HG03432 (cell line): Measurements from ENCODE around the gene CFTR.

Experiments used
- ATAC-seq: cut with Tn5 transposase; IDR thresholded peaks from one replicate; pipeline ENCODE4 v1.9.1; 2021; ENCODE audit warnings: mild to moderate bottlenecking, moderate library complexity; ENCODE audit not compliant: unreplicated experiment

Gene CFTR

GRCh38 chr7:117645481-117646165 is 165.8 kb downstream of the CFTR start:
- ATAC-seq, result no peak

DNA sequence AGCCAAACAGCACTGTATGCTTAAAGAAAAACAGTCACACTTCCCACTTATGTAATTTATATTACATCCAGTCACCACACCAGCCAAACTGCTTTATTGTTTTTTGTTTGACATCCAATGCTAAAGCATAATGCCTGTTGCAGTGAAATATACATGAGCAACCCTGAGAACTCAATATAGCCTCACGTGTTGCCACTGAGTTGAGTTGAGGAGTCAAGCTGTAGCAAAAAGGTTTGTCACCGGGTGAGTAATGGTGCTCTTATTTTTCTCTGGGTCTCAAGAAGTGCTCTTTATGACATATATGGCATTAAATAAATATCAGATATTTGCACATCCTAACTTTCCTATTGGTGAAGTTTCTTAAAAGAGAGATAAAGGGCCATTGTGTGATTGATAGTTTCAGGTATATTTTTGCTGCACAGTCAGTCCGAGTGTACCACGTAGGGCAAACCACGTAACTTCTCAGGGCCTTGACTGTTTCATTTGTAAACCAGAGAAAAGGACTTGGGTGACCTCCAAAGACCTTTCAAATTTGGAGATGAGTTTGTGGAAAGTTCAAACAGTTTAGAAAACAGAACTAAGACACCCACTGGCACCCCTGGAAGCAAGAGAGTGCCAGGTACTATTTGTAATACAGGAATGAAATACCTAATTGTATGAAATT is 168.5 kb downstream of the CFTR start:
- no peak for ATAC-seq

- ATAC-seq, result no peak
Measured at GRCh38 chr7:117652943-117653680, 173.3 kb downstream of the CFTR start.

DNA sequence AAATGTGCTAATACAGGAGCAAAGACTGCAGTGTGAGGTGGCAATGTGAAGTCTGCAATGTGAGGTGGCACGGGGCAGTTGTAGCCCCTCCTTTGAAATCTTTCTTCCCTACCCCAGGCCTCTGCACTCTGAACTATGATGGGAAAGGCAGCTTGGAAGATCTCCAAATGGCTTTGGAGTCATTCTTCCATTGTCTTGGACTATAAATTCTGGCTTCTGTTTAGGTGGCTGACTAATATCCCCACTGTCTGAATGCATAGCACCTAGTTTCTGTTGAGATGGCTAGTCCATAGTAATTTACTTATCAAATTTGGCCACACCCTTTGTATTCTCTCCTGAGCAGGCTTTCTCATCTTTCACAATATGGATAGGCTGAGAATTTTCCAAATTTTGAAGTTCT is 175.0 kb downstream of the CFTR start:
- no peak for ATAC-seq

DNA sequence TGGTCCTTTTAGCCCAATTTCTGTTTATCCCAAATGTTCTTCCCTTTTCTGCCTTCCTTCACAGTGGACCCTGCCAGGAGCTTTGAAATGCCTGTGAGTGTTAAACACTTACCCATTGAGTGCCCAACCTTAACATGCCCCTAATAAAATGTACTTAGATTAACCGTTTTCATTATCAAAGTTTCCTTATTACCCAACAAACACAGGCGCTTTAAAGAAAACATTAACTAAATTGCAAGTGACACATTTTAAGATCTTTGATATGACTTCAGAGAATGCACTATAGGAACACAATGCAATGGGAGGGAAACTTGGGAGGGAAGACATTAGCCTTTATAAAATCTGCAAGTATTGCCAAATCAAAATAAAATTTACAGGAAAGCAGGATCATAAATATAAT is 177.0 kb downstream of the CFTR start:
- ATAC-seq, result no peak

- ATAC-seq, result no peak
Measured at GRCh38 chr7:117659531-117660011, 179.7 kb downstream of the CFTR start.

- ATAC-seq, result no peak
Measured at GRCh38 chr7:117661328-117661727, 181.5 kb downstream of the CFTR start.

DNA sequence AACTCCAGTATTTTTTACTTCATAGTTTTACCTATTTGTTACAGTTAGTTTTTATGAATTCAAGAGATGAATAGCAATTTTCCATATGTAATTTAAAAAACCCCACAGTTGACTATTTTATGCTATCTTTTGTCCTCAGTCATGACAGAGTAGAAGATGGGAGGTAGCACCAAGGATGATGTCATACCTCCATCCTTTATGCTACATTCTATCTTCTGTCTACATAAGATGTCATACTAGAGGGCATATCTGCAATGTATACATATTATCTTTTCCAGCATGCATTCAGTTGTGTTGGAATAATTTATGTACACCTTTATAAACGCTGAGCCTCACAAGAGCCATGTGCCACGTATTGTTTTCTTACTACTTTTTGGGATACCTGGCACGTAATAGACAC is 184.2 kb downstream of the CFTR start:
- ATAC-seq, result no peak

- ATAC-seq, result no peak
Measured at GRCh38 chr7:117665368-117665767, 185.5 kb downstream of the CFTR start.

GRCh38 chr7:117666031-117666430 is 186.2 kb downstream of the CFTR start:
- no peak for ATAC-seq

- ATAC-seq, result no peak
Measured at GRCh38 chr7:117666689-117667088, 186.9 kb downstream of the CFTR start.

DNA sequence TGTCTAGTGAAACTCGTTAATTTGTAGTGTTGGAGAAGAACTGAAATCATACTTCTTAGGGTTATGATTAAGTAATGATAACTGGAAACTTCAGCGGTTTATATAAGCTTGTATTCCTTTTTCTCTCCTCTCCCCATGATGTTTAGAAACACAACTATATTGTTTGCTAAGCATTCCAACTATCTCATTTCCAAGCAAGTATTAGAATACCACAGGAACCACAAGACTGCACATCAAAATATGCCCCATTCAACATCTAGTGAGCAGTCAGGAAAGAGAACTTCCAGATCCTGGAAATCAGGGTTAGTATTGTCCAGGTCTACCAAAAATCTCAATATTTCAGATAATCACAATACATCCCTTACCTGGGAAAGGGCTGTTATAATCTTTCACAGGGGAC is 187.6 kb downstream of the CFTR start:
- no peak for ATAC-seq

GRCh38 chr7:117669818-117670217 is 190.0 kb downstream of the CFTR start:
- ATAC-seq, result no peak

GRCh38 chr7:117672453-117672852 is 192.6 kb downstream of the CFTR start:
- no peak for ATAC-seq

DNA sequence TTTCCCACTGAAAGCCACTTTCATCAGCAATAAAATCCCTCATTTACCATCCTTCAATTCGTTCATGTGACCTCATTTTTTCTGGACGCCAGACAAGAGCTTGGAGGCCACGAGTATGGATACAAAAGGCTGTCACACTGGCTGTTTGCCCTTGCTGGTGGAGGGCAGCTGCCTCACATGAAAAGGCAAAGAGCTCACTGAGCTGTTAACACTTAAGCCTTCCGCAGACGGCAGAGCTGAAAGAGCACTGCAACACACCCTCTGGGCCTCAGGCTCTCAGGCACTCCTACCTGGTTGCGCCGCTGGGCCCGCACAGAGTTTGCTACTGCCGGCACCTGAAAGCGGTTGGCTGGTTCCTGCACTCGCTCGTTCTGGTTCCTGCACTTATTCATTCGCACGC is 193.5 kb downstream of the CFTR start:
- no peak for ATAC-seq

- ATAC-seq, result peak; percentile 70
Measured at GRCh38 chr7:117673839-117674238, 194.0 kb downstream of the CFTR start.

DNA sequence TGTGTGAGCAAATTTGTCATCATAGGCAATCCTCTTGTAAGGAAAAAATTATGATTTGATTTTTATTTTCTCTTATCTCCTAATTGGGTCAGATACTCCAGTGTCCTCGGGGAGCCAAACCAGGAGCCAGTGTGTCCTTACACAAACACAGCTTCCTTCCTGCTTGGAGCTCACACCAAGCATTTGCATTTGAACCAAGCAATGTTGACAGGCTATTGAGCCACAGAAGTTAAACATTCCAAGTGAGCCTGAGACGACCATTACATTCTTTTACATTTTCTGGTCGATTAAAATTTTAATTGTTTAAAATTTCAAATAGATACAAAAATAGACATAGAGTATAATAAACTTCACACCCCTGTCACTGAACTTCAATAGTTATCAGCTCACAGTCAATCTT is 194.8 kb downstream of the CFTR start:
- no peak for ATAC-seq

- ATAC-seq, result no peak
Measured at GRCh38 chr7:117675497-117676435, 195.9 kb downstream of the CFTR start.

- ATAC-seq, result no peak
Measured at GRCh38 chr7:117679120-117679519, 199.3 kb downstream of the CFTR start.

DNA sequence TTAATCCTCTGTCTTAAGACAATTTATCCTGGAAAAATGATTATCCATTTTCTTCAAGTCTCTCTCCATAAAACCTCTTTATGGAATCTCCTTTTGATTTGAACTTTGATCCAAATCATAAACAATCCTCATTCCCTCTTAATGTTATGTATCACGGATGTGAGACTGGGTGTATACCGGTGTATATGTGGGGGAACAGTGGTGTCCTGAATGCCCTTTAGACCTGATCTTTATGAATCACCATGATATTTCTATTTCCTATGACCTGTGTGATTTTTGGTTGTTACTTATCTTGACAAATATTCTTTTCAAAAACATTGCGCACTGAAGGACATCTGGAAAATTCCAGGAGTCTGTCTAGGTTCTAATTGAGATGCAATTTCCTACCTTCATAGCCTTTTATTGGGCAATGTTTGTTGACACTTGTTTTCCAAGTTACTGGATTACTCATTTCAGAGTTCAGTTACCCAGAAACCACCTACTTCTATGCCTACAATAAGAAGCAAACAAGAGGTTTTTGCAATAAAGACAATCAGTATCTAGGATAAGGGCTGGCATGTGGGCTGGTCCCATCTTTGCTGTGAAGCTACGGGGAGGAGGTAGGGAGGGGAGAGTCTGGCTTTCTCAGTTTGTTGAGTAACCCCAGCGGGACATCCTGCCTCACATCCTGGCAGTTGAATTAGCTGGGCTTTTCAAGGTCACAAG is 203.0 kb downstream of the CFTR start:
- no peak for ATAC-seq
